Measurements from ENCODE around the gene CDHR2. TPM values are rescaled to one million over a fixed set of nuclear protein-coding genes. Genes with fewer than 3 reads are reported as not detected.
A peak's percentile ranks its signal among the peaks of the same experiment; 100 is the strongest.

CDHR2 gene
- total RNA-seq, 2 experiments from 2014 or later, result 0.23 to 0.47 TPM

DNA sequence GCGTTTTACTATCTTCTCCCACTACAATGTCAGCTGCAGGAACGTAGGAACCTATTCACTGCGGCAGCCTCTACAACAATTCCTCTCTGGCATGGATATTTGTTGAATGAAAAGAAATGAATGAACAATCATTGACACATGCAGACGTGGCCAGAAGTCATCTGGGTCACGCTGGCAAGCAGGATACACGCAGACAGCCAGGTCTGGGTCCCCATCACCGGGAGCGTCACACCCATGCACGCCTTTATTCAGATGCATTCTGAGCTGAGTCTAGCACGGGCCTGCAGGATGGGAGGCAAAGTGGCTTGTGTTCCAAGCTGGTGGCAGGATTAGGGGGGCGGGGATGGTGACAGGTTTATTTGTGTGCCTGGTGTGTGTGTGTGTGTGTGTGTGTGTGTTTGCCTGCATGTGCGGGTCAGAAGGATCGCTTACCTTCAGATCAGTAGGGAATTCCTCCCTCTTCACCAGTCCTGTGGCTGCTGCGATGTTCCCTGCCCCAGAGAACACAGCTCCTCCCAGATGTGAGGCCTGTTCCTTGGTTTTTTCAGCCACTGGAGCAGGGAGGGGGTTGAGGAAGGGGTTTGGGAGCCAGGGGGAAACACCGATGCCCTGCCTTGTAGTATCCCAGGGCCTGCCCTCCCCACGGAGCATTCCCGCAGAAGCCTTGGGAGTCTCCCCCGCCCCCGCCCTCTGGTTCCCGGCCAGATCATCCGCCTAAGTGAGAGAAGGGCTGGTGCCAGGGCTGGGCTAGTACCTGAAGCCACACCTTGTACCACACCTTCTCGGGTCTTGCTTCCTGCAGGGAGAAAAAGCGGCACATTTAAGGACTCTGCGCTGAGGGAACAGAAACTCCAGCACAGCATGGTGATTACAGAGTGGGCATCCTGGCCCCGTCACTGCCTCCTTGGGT, 77.1 kb downstream of the CDHR2 start:
- H3K9me3 Mint-ChIP-seq, result no peaks in the 10 kb centered on the region
- H3K27me3 Mint-ChIP-seq, result peaks cover 51% of the 10 kb centered on the region
- intact Hi-C loops (cut with micrococcal nuclease), result no loop called here
- TF ChIP-seq, protein P1, sequence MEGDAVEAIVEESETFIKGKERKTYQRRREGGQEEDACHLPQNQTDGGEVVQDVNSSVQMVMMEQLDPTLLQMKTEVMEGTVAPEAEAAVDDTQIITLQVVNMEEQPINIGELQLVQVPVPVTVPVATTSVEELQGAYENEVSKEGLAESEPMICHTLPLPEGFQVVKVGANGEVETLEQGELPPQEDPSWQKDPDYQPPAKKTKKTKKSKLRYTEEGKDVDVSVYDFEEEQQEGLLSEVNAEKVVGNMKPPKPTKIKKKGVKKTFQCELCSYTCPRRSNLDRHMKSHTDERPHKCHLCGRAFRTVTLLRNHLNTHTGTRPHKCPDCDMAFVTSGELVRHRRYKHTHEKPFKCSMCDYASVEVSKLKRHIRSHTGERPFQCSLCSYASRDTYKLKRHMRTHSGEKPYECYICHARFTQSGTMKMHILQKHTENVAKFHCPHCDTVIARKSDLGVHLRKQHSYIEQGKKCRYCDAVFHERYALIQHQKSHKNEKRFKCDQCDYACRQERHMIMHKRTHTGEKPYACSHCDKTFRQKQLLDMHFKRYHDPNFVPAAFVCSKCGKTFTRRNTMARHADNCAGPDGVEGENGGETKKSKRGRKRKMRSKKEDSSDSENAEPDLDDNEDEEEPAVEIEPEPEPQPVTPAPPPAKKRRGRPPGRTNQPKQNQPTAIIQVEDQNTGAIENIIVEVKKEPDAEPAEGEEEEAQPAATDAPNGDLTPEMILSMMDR (IDR thresholded peaks at IDR 0.05), result no peak
- ChIA-PET CTCF (interaction anchor here (0.9 kb wide), 1 partner anchor 35 kb away, joined by 3 read pairs; no protein-coding TSS in a partner anchor), POLR2A (no interaction called here)
- no peaks in the 10 kb centered on the region for H3K36me3 Mint-ChIP-seq (ENCODE audit: low read depth)
- ATAC-seq, result no peak
- peaks cover 12% of the 10 kb centered on the region for H3K4me1 Mint-ChIP-seq (ENCODE audit: low read depth)
- no peak overlapping the region for H3K27ac Mint-ChIP-seq
- no peak for DNase-seq
- no peak overlapping the region for H3K4me3 Mint-ChIP-seq

DNA sequence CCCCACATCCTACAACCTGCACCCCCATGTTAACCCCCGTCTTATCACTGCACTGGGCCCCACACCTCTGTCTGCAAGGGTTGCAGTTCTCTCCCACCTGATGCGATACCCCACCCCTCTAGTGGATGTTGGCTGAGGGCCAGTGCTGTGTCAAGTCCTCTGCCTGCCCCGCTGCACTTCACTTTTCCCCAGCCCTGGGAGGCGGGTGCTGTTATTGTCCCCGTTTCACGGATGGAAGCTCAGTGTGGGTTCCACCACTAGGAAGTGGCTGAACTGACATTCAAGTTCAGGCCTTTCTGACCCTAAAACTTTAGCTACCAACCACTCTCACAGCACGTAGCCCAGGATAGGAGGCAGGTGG, 77.7 kb downstream of the CDHR2 start:
- POLR2A ChIA-PET, result no interaction called here
- TF ChIP-seq, protein P1 (IDR thresholded peaks at IDR 0.05), result no peak
- CTCF ChIA-PET, result no interaction called here
- Mint-ChIP-seq H3K9me3 (no peaks in the 10 kb centered on the region), H3K4me3 (no peak overlapping the region), H3K27me3 (peaks cover 55% of the 10 kb centered on the region), H3K27ac (no peak overlapping the region), H3K36me3 (ENCODE audit: low read depth) (no peaks in the 10 kb centered on the region), H3K4me1 (ENCODE audit: low read depth) (peaks cover 12% of the 10 kb centered on the region)
- intact Hi-C loops (cut with micrococcal nuclease), result no loop called here
- no peak for ATAC-seq
- DNase-seq, result no peak

DNA sequence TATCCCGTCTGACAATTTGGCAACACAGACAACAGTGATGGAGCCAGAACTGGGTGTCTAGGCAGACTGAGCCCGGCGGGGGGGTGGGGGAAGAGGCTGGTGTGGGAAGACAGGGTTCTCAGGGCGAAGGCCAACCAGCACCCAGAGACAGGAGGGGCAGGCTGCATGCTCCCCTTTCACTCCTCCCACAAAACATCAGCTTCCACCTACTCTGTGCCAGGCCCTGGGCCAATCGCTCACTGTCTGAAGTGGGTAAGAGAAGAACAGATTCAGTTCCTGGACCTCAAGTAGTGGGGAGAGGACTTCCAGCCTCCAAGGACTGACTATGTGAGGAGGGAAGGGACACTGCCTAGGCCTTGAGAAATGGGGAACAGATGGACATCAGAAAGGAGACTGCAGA, 78.4 kb downstream of the CDHR2 start:
- Mint-ChIP-seq H3K4me1 (ENCODE audit: low read depth) (peaks cover 12% of the 10 kb centered on the region), H3K27ac (no peak overlapping the region), H3K9me3 (no peaks in the 10 kb centered on the region), H3K4me3 (no peak overlapping the region), H3K36me3 (ENCODE audit: low read depth) (no peaks in the 10 kb centered on the region), H3K27me3 (peaks cover 52% of the 10 kb centered on the region)
- CTCF ChIA-PET, result no interaction called here
- POLR2A ChIA-PET, result no interaction called here
- no peak for DNase-seq
- intact Hi-C loops (cut with micrococcal nuclease), result no loop called here
- no peak for ATAC-seq
- TF ChIP-seq, protein P1 (IDR thresholded peaks at IDR 0.05), result no peak

DNA sequence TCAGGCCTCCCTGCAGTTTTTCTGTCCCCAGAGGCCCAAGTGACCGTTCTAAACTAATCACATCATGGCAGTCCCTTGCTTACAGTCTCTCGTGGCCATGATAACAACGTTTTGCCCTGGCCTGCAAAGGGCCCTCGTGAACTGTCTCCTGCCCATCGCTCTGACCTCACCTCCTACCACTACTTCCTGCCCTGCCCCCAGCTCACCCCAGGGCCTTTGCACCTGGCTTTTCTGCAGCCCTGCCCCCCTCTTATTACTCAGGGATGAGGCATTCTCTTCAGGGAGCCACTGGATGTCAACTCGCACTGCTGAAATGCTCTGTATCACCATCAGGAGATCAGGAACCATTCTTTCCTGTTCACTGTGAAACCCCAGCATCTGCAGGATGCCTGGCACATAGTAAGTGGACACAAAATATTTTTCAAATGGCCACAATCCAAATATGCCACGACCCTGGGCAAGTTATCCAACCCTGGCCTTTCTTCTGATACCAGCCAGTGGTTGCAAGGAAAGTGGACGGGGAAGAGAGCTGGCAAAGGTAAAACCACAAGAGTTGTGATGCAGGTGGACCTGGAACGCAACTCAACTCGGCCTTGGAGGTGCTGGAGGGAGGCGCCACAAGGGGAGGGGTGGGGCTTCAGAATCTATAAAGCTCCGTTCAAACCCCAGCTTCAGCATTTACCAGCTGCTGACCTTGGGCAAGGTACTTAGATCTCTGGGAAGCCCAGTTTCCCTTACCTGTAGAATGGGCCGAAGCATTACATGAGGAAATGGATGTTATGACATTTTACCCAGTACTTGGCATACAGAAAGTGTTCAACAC, 79.5 kb downstream of the CDHR2 start:
- no peak for DNase-seq
- no peak for ATAC-seq
- ChIA-PET POLR2A (no interaction called here), CTCF (no interaction called here)
- Mint-ChIP-seq H3K4me1 (ENCODE audit: low read depth) (peaks cover 14% of the 10 kb centered on the region), H3K36me3 (ENCODE audit: low read depth) (no peaks in the 10 kb centered on the region), H3K4me3 (peak overlapping the region; percentile 13), H3K27ac (no peak overlapping the region), H3K27me3 (peaks cover 57% of the 10 kb centered on the region), H3K9me3 (no peaks in the 10 kb centered on the region)
- TF ChIP-seq, protein P1 (IDR thresholded peaks at IDR 0.05), result no peak
- intact Hi-C loops (cut with micrococcal nuclease), result no loop called here

Measured in activated CD8-positive, alpha-beta T cell treated with anti-CD3 and anti-CD28 coated beads for 36 hours (primary cell).